ENCODE results near the gene P2RX5. TPM values are rescaled to one million over a fixed set of nuclear protein-coding genes. Genes with fewer than 3 reads are reported as not detected.

Gene P2RX5
- total RNA-seq, 1 donor from 2014 or later: 19.4 TPM

DNA sequence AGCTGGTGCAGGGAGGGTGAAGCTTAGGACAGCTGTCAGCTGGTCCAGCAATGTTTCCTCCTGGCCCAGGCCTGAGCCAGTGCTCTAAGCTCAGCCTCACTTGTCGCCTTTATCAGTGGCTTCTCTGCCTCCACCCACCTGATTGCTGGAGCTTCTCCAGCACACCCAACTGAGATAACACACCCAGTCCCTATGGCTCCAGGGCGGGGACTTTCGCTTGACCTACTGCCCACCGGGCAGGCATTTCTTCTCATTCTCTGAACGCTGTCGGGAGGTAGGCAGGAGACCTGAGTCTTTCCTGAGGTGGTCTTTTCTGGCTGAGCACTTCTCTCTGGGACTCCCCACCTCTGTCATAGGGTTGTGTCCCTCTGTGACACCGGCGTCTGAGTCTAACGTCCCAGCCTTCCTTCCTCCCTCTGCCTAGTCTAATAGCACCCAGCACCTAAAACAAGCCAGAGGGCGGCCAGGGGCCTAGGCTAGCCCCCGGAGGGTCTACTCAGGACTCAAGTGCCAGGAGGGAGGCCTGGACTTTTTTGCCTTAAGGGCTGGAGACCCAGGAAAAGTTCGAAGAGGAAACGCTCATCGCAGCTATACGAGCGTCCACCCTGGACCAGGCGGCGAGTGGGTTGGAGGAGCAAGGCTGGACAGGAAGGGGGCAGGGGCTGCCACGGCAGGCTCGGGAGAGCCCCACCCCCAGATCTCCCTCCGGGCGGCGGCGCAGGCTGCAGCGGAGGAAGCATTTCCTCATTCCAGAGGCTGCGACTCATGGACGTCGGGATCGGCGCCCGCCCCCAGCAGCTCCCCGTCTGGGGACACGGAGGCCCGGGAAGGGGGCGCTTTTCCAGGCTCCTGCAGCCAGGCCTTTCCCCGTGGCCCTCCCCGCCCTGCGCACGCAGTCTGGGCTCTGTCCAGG, 28.3 kb downstream of the P2RX5 start:
- intact Hi-C loops (cut with DNase I): no loop called here
- peak; percentile 85 for ATAC-seq
- peak; percentile 94 for DNase-seq (ENCODE audit: missing footprints)

DNA sequence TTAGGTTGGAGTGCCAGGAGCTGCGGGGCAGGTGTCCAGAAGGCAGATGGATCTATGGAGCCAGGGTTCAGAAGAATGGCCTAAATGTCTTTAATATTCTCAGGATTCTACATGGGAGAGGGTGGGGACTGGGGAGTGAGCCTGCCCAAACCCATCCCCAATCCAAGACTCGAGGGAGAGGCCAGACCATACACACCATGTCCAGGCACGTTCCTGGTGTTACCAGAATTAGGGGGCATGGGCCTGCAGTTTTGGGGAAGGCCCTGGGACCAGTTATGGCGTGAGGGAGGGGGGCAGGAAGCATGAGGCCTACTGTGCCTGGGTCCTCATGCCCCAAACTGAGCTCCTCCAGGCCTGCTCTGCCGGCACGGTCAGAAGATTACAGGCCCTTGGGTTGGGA, 29.4 kb downstream of the P2RX5 start:
- ATAC-seq: no peak
- intact Hi-C loops (cut with DNase I): loop anchor here (1.0 kb wide), 1 partner anchor 30 kb away; the partner anchor contains the start of genes CTNS and SHPK
- DNase-seq (ENCODE audit: missing footprints): no peak

DNA sequence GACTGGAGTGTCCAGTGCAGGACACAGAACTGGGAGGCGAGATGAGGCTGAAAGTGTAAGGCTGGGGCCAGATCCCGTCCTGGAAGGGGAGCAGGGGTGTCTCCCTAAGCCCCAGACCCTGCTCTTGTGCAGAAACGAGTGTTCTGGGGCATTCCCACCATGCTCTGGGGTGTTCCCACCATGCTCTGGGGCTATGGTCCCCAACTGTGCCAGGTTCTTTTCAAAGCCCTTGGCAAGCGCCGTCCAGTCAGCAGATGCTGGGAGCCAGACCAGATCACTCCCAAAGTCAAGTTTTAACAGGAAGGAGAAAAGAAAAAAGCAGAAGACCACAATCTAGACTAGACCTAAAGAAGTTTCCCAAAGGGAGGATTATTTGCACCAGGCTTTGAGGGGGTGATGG, 30.1 kb downstream of the P2RX5 start:
- intact Hi-C loops (cut with DNase I): loop anchor here (1.0 kb wide), 1 partner anchor 30 kb away; the partner anchor contains the start of genes CTNS and SHPK
- DNase-seq (ENCODE audit: missing footprints) (peak; percentile 74), ATAC-seq (no peak)

DNA sequence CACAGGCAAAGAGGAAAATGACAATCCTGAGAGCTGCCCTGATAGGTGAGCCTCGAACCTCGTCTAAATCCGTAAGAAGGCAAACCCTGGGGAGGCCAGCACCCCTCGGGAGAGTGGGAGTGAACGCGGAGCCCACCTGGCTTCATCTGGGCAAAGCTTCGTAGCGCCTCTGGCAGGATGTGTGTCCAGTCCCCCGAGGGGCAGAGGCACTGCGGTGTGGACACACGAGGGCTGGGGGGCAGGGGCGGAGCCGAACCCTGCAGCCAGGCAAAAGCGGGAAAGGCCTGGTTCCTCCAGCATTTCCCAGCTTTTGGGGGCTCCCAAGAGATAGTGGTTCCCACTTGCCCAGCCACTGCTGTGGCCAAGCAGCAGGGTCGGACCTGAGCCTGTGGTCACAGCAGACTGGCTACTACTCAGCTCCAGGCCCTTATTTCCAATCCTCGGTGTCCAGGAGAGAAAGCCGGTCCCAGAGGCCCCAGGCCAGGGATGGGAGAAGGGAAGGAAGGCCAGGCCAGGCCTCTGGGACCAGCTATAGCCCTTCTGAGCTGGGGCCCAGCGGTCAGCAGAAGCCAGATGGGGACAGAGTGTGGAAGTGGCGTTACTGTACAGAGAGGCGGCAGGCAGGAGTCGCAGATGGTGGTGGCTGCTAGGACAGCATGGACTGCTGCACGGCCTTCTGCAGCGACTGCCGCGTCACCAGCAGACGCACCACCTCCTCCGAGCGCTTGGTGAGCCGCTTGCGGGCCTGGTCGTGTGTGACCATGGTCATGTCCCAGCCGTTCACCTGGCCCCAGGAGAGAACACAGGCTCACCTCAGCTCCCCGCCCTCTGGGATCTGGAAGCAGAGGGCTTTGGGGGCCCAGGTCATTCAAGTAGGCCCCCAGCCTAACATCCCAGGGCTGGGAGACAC, 32.6 kb downstream of the P2RX5 start:
- intact Hi-C loops (cut with DNase I): no loop called here
- peak; percentile 50 for DNase-seq (ENCODE audit: missing footprints)

DNA sequence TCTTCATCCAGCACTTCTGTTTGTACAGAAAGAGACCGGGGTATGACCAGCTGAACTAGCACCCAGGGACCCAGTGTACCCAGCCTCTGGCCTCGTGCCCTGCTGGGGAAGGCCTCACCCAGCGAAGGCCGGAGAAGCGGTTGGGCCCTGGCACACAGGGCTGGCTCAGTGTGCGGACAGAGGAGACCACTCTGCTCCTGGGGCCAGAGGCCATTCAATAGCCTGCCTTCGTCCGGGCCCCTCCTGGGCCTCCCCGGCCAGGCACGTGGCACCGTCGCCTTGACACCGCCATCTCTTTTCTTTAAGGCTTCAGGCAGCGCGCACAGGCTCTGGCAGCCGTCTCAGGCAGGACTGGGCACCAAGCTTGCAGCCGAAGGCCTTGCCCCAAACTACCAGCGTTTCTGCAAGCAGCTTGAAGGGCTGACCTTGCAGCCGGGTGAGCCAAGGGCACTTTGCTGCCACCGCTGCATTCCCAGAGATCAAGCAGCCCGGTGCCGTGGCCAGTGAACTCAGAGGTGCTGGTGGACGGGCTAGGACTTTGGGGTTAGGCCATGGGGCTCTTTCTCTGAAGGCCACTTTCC, 35.6 kb downstream of the P2RX5 start:
- ATAC-seq (peak; percentile 24), DNase-seq (ENCODE audit: missing footprints) (no peak)
- intact Hi-C loops (cut with DNase I): no loop called here

More for the DNA sequence above, 32.6 kb downstream of the P2RX5 start:
- no peak for ATAC-seq

DNA sequence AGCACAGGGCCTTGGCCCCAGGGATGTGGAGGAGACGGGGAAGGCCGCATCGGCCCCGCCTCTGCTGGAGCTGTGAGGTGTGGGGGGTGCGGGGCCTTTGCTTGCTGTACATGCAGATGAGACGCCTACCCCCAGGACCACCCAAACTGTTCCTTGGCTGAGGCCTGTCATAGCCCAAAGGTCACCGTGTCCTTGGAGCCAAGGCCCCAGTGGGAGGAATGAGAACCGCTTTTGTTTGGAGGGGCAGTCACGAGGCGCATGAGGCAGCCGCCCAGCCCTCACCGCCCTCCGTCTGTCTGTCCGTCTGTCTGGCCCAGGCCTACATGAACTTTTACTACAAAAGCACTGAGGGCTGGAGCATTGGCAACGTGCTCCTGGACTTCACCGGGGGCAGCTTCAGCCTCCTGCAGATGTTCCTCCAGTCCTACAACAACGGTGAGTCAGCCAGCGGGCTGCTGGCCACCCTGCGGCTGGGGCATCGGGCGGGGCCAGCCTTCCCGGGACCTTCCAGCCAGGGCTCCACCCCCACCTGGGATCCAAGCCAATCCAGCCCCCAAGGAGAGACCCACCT, 36.3 kb downstream of the P2RX5 start:
- DNase-seq (ENCODE audit: missing footprints) (peak; percentile 80), ATAC-seq (peak; percentile 62)
- intact Hi-C loops (cut with DNase I): no loop called here

DNA sequence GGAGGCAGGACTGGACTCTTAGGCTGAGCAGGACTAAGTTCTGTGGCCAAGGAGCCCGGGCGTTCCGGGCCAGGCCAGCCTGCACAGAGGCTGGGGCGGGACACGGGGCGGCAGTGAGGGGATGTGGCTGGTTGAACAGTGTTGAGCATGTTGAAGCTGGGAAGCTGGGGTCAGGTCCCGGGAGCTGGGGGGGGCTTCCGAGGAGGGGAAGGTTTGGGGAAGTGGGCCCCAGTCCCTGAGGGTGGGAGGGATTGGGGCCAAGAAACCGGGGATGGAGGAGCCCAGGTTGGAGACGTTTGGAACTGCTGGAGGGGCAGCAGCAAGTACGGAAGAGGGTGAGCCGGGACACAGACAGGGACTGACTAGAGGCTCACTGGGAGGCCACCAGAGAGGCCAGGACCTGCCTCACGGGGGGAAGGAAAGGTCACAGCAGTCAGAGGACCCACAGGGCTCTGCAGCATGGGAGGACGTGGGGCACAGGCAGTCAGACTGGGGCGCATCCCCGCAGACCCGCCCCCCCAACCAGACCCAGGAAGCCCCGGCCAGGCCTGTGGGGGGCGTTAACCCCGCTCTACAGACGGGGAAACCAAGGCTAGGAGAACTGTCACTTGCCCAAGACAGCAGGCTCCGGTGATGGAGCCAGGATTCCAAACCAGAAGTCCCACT, 37.0 kb downstream of the P2RX5 start:
- intact Hi-C loops (cut with DNase I): no loop called here
- ATAC-seq (no peak), DNase-seq (ENCODE audit: missing footprints) (no peak)

DNA sequence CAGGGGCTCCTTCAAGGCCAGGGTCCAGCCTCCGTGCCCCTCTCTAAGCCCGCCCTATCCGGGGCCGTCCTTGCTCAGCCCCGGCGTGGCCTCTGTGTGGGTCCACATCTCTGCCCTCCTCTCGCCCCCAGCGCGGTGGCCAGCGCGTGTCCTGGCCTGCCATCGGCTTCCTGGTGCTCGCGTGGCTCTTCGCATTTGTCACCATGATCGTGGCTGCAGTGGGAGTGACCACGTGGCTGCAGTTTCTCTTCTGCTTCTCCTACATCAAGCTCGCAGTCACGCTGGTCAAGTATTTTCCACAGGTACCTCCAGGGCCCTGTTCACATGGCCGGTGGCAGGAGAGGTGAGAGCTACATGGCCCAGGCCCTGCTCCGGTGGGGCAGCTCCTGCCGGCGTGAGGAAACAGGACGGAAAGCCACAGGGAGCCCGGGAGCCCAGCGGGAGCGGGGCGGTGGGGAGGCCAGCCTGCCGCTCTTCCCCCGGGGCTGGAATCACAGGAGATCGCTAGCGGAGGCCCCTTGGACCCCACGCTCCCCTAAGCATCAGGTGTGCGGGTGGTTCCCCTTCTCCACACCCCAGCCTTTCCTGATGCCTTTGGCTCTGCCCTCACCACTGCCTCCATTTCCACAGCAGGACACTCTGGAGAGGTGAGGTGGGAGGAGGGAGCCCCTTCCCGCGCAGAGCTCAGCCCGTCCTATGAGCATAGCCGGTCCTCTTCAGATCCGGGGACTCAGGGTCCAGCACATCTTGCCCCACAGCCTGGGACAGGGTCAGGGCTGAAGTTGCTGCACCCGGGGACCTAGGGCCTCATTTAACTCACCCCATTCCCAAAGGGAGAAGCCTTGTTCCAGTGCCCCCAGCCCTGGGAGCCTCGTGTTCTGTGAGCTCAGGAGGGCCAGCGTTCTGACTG, 37.8 kb downstream of the P2RX5 start:
- intact Hi-C loops (cut with DNase I): no loop called here
- DNase-seq (ENCODE audit: missing footprints) (no peak), ATAC-seq (no peak)

DNA sequence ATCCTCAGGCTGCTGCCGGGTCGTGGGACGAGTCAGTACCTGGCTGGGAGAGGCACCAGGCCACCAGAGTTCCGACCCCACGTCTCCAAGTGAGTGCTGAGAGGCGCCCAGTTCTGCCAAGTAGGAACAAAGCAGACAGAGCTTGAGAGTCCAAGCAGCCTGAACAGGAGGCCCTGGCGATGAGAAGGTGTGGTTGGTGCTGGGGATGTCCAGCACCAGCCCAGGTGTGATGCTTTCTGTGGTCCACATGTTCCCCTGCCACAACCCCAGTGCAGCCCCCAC, 38.4 kb downstream of the P2RX5 start:
- intact Hi-C loops (cut with DNase I): no loop called here
- DNase-seq (ENCODE audit: missing footprints) (no peak), ATAC-seq (no peak)

DNA sequence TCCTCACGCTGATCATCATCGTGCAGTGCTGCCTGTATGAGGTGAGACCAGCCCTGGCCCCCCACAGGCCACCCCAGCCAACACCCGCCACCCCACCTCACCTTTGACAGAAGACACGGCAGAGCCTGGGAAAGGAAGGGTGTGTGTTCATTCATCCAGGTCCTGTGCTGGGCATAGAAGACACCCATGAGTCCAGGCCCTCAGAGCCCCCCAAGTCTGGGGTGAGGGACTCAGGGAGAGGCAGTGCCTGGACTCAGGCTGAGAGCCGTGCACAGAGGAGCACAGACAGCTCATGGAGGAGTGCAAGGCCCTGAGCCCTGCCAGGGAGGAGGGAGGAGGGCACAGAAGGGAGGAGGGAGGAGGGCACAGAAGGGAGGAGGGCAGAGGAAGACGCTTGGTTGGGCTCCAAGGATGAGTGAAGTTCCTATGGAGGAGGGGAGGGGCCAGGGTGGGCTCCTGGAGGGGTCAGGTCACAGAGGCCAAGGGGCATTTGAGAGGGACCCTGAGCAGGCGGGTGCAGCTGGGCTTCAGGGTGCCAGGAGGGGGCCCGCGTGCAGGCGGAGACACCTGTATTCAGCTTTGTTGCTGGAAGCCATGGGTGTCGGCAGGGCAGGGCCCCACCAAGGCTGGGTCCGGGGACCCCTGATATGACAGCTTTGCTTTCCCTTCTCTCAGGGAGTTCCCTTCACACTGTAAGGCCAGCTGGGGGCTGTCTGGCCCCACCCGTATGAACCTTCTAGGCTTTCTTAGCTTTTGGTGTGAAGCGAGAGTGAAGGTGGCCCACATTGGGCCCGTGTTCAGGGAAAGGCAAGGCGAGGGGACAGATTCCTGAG, 39.0 kb downstream of the P2RX5 start:
- no peak for ATAC-seq
- intact Hi-C loops (cut with DNase I): no loop called here
- no peak for DNase-seq (ENCODE audit: missing footprints)

DNA sequence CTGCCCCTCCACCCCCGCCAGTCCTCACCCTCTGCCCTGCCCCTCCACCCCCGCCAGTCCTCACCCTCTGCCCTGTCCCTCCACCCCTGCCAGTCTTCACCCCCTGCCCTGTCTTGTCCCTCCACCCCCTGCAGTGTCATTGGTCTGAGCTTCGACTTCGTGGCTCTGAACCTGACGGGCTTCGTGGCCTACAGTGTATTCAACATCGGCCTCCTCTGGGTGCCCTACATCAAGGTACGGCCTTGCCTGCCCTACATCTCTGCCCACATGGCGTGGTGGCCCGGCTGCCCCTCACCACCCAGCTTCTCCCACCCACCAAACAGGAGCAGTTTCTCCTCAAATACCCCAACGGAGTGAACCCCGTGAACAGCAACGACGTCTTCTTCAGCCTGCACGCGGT, 39.6 kb downstream of the P2RX5 start:
- DNase-seq (ENCODE audit: missing footprints) (no peak), ATAC-seq (no peak)
- intact Hi-C loops (cut with DNase I): no loop called here

DNA sequence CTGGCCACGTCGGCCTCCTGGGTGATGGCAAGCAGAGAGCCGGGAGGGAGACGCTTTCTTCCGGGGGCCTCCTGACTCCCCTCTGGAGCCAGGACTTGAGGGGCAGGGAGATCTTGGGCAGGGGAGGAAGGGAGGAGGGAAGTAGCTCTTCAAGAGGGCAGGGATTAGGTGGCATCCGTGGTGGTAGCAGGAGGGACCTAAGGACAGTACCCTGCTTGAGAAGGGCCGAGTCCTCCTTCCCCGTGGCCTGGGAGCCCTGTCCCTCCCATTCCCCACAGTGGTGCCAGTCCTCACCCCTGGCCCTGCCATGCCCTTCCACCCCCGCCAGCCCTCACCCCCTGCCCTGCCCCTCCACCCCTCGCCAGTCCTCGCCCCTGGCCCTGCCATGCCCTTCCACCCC, 40.2 kb downstream of the P2RX5 start:
- DNase-seq (ENCODE audit: missing footprints): no peak

DNA sequence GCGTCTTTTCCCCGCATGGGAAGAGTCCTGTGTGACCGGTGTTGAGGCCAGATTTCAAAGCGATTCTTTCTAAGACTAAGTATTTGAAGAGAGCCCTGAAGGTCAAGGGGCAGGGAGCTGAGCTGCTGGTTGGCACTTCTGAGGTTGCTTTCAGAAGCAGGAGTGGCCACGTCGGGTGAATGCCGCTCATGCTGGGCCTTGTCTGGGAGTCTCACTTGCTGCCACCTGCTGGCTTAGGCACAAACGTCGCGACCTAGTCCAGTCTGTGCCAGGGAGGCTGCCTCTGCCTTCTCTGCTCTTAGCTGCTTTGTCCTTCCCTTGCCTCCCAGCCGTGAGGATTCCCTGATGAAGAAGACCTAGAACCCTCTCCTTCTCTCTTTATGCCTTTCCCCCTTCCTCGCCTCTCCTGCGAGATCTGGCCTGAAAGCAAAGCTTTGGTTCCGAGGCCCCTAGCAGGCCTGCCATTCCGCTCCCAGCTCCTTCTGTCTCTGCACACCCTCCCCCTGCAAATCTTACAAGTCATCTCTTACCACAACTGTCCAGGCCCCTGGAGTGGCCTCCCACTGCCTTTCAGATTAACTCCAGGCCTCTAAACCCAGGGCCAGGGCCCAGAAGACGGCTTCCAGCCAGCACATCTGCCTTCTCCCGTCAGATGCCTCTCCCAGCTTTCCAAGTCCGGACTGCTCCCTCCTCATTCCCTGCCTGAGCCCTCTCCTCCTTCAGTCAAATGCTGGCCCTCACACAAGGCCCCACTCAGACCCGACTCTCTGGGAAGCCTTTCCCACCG, 48.0 kb downstream of the P2RX5 start:
- peak; percentile 67 for ATAC-seq
- DNase-seq (ENCODE audit: missing footprints): peak; percentile 77
- intact Hi-C loops (cut with DNase I): loop anchor here (5.0 kb wide), 1 partner anchor 601 kb away; no protein-coding TSS in a partner anchor

More for the DNA sequence above, 40.2 kb downstream of the P2RX5 start:
- no peak for ATAC-seq
- intact Hi-C loops (cut with DNase I): no loop called here

DNA sequence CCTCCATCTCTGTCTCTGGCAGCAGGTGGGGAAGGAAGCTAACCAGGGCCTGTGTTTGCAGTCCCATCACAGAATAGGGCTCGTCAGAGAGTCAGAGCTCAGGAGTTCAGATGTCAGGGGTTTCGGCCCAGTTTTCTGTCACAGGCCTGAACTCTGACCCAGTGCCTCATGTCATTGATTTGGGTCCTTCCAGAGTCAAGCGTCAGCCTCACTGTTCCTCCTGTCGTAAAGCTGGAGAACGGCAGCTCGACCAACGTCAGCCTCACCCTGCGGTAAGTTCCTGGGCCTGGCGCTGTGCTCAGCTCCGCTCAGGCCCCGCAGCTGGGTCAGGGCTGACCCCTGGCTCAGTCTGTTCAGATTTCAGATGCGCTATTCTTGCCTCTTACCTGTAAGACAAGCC, 48.7 kb downstream of the P2RX5 start:
- ATAC-seq (no peak), DNase-seq (ENCODE audit: missing footprints) (peak; percentile 30)
- intact Hi-C loops (cut with DNase I): loop anchor here (5.0 kb wide), 1 partner anchor 600 kb away; no protein-coding TSS in a partner anchor

DNA sequence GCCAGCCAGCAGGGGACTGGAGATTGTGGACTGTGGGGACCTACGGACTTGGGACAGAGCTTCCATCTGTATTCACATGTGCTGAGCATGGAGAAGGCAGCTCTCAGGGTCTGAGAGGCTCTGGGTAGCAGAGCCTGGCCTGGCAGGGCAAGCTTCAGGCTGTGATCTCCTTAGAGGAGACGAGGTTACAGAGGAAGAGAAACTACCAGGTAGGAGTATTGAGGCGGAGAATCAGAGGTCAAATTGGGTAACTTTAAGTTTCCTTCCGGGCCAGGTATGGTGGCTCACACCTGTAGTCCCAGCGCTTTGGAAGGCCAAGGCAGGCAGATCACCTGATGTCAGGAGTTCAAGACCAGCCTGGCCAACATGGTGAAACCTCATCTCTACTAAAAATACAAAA, 50.6 kb downstream of the P2RX5 start:
- intact Hi-C loops (cut with DNase I): loop anchor here (5.0 kb wide), 1 partner anchor 598 kb away; no protein-coding TSS in a partner anchor

DNA sequence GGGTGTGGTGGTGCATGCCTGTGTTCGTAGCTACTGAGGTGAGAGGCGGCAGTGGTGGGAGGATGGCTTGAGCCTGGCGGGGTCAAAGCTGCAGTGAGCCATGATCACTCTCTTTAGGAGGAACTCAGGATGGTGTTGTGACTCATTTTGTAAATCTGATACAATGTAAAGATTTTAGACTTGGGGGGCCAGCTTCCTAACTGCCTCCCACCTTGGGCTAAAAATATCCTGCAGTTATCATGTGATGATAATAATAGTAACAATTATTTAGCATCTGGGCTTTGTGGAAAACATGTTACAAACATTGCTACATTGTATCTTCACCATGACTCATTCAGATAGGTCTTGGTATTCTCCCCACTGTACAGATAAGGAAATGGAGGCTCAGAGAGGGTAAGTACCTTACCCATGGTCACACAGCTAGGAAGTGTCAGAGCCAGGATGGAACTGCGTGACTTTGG, 52.0 kb downstream of the P2RX5 start:
- intact Hi-C loops (cut with DNase I): no loop called here
- ATAC-seq: no peak
- DNase-seq (ENCODE audit: missing footprints): no peak

More for the DNA sequence above, 50.6 kb downstream of the P2RX5 start:
- ATAC-seq: no peak
- no peak for DNase-seq (ENCODE audit: missing footprints)
